K562 (cell line): Measurements from ENCODE around the gene PAF1. TPM values are rescaled to one million over a fixed set of nuclear protein-coding genes. Genes with fewer than 3 reads are reported as not detected.
A peak's percentile ranks its signal among the peaks of the same experiment; 100 is the strongest.

Experiments used
- ATAC-seq: fragments of 200-7000 bp; cut with Tn5 transposase; 3 replicates; pipeline ENCODE4 v1.9.1; 2020; ENCODE audit warnings: moderate library complexity
- BruUV-seq: library from RNA; stranded (reverse); fragments of 400-500 nt; replicated peaks from 2 replicates; lab custom pipeline; 2021; lab: Mats Ljungman, UMichigan
- CTCF ChIA-PET: fragments of 300-600 bp; formaldehyde crosslinking; extraction: SDS; loops from one replicate; lab custom pipeline; 2021; ENCODE audit warnings: low intra/inter-chr PET ratio; lab: Yijun Ruan, JAX
- POLR2A ChIA-PET: fragments of 300-600, 350-650 bp; sonication (Branson Sonifier 250); formaldehyde crosslinking; extraction: SDS; loops from one replicate; lab custom pipeline; 2021; ENCODE audit warnings: antibody characterized with exemption, inconsistent platforms; lab: Yijun Ruan, JAX
- DNase-seq, 4 experiments: peaks; one replicate each; pipeline versions ENCODE4 v3.0.0 to v3.0.0-alpha.2; 2011 to 2018; ENCODE audit warnings: low spot score in 3 of 4, mixed read lengths in 3 of 4; ENCODE audit errors: extremely low read depth in 1 of 4
- FAIRE-seq: peaks from 2 replicates; lab custom pipeline; 2011; peaks lifted over from hg19 to GRCh38; lab: Jason Lieb, UNC
- H2AFZ ChIP-seq: 2 replicates; pipeline ENCODE4 v1.6.0; 2011; ENCODE audit warnings: low read depth, low read length, control low read depth, inconsistent platforms
- H3K27ac ChIP-seq: fragments of 200-600 bp; 3 replicates; pipeline ENCODE4 v1.8.0; 2011; ENCODE audit warnings: low read depth, mild to moderate bottlenecking, control low read depth, inconsistent platforms, low read length, moderate library complexity, mixed read lengths; ENCODE audit errors: extremely low read depth
- H3K27me3 ChIP-seq, 2 experiments: fragments of 300-600 bp in 1 of 2; 2 replicates in 1 of 2; 3 replicates in 1 of 2; pipeline versions ENCODE4 v1.6.0 to v1.8.0; 2011; ENCODE audit warnings: inconsistent platforms in 2 of 2, low read length in 2 of 2, mild to moderate bottlenecking in 1 of 2, mixed read lengths in 1 of 2, moderate library complexity in 1 of 2; ENCODE audit not compliant: control insufficient read depth in 2 of 2, insufficient read depth in 2 of 2
- H3K36me3 ChIP-seq: fragments of 300-600 bp; 3 replicates; pipeline ENCODE4 v1.8.0; 2011; ENCODE audit warnings: mild to moderate bottlenecking, low read length, inconsistent platforms; ENCODE audit not compliant: control insufficient read depth, insufficient read depth
- H3K4me1 ChIP-seq, 2 experiments: fragments of 200-600 bp in 1 of 2; replicated peaks in 1 of 2; 2 replicates in 1 of 2; 3 replicates in 1 of 2; pipeline versions ENCODE4 v1.5.1 to v1.8.0; 2011; ENCODE audit warnings: inconsistent platforms in 2 of 2, low read length in 2 of 2, mild to moderate bottlenecking in 1 of 2, mixed read lengths in 1 of 2, moderate library complexity in 1 of 2; ENCODE audit not compliant: control insufficient read depth in 2 of 2, insufficient read depth in 2 of 2
- H3K4me2 ChIP-seq: 2 replicates; pipeline ENCODE4 v1.6.1; 2011; ENCODE audit warnings: low read length, control low read depth, inconsistent platforms, mixed read lengths; ENCODE audit not compliant: insufficient read depth
- H3K4me3 ChIP-seq: fragments of 200-600 bp; sonication (generic), shearing (Covaris generic); 2 replicates; pipeline ENCODE4 v1.5.1; 2016; ENCODE audit warnings: control low read depth, inconsistent platforms
- H3K79me2 ChIP-seq: fragments of 200-600 bp; 3 replicates; pipeline ENCODE4 v1.8.0; 2011; ENCODE audit warnings: low read length, inconsistent platforms; ENCODE audit not compliant: control insufficient read depth, insufficient read depth
- H3K9ac ChIP-seq, 2 experiments: 2 replicates each; pipeline versions ENCODE4 v1.6.0 to v1.6.1; 2011; ENCODE audit warnings: low read depth in 2 of 2, low read length in 2 of 2, control low read depth in 1 of 2, inconsistent platforms in 1 of 2, mild to moderate bottlenecking in 1 of 2, mixed read lengths in 1 of 2; ENCODE audit not compliant: insufficient read depth in 1 of 2
- H3K9me1 ChIP-seq: one replicate; pipeline ENCODE4 v1.6.0; 2011; ENCODE audit warnings: inconsistent platforms, mild to moderate bottlenecking, low read length, moderate library complexity; ENCODE audit not compliant: control insufficient read depth, insufficient read depth
- H3K9me3 ChIP-seq: replicated peaks from 2 replicates; pipeline ENCODE4 v1.5.1; 2011; ENCODE audit warnings: low read depth, low read length, inconsistent platforms; ENCODE audit not compliant: control insufficient read depth, insufficient read depth
- H4K20me1 ChIP-seq: replicated peaks from 2 replicates; pipeline ENCODE4 v1.6.1; 2011; ENCODE audit warnings: low read length, inconsistent platforms, mixed read lengths; ENCODE audit not compliant: control insufficient read depth, insufficient read depth
- POLR2G ChIP-seq: fragments of 200-400 bp; formaldehyde crosslinking; IDR thresholded peaks from 2 replicates; pipeline ENCODE4 v1.6.1; 2017; ENCODE audit warnings: low read depth, mild to moderate bottlenecking, antibody characterized with exemption, low read length, moderate library complexity
- SETDB1 ChIP-seq: IDR thresholded peaks from one replicate; pipeline ENCODE4 v1.6.1; 2012; ENCODE audit warnings: low read length, control low read depth, inconsistent platforms
- USF1 ChIP-seq: sonication (generic); formaldehyde crosslinking; IDR thresholded peaks from 2 replicates; pipeline ENCODE4 v1.9.0; 2022; ENCODE audit warnings: mild to moderate bottlenecking, missing genetic modification reagents
- WGBS: fragments of 100-300 bp; shearing (Covaris generic); methylation state at CpG from one replicate; pipeline ENCODE4 v1.1.6; 2016; ENCODE audit warnings: low coverage, mixed read lengths; ENCODE audit not compliant: insufficient coverage; ENCODE audit errors: missing lambda C conversion rate; 5-methylcytosine and 5-hydroxymethylcytosine counted together
- in situ Hi-C: fragments of 300-500 bp; cut with MboI; formaldehyde crosslinking; loops from 4 replicates; pipeline ENCODE4 v1.15.0; 2018; ENCODE audit warnings: inconsistent platforms, mixed read lengths
- intact Hi-C: fragments of 100-400 bp; cut with micrococcal nuclease; formaldehyde crosslinking; loops from 2 replicates; pipeline ENCODE4 v1.14.2; 2022
- polyA plus RNA-seq, 8 experiments: library from polyadenylated mRNA; depleted of rRNA in 4 of 8; stranded (reverse) in 5 of 8; unstranded in 3 of 8; fragments of >200 nt; fragmentation: Nextera tagmentation in 2 of 8; fragmentation: Illumina TruSeq in 1 of 8; extraction: Ambion mirVana in 2 of 8; extraction: Trizol in 1 of 8; gene quantifications; 2 replicates each; pipeline versions ENCODE4 v1.2.1 to v1.2.3, GENCODE V29; 2011 to 2014; ENCODE audit warnings: inconsistent platforms in 1 of 8, missing spikeins in 1 of 8
- total RNA-seq, 7 experiments: library from RNA; depleted of rRNA in 6 of 7; stranded (reverse); fragments of >200 nt in 6 of 7; fragmentation: Illumina TruSeq in 2 of 7; extraction: Trizol in 2 of 7; gene quantifications; 2 replicates each; pipeline versions ENCODE4 v1.2.1 to v1.2.3, GENCODE V29; 2011 to 2021; ENCODE audit warnings: low replicate concordance in 1 of 7
- TF ChIP-seq, protein P1 (sequence below): fragments of 450-650 bp; formaldehyde crosslinking; conservative IDR thresholded peaks from 2 replicates; pipeline ENCODE4 v1.4.0; 2022; ENCODE audit warnings: mild to moderate bottlenecking, missing genetic modification characterization

Gene PAF1
- total and polyA plus RNA-seq, 9 of the 15 experiments (the other 6 are each of a cell fraction or from before 2014, with no cell fraction given), result 1.5 to 45.0 (median 33.8) TPM

DNA sequence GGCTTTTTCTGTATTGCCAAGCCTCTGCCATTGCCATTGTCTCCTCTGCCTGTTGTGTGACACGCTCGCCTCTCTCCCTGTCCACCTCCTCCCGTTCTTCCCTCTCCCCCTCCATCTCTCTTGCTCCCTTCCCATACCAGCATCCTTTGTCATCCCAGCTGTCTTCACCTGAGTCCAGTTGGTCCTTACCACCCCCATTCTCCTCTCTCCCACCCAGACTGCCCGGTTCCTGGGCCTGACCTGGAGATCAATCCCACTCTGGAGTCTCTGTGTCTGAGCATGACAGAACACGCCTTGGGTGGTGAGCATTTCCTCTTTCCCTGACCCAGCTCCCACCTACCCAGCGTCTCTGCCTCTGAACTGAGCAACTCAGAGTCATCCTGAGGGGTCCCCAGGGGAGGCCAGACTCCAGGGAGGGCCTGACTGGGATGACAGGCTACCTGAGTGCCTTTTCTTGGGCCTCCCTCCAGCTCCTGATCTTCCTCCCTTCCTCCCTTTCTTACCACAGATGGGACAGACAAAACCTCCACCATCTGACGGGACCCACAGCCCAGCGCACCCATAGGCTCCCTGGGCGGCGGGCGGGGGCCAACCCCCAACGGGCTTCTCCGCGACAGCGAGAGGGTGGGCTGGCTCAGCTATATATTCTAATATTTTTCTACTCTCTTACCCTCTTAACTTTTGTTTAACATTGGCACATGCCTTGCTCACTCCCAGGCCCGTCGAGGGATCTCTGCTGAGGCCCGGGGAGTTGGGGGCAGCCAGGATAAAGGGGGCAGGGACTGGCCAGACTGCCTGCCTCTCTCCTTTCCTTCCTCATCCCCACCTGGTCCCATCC, 7.7 kb downstream of the PAF1 start:
- CTCF ChIA-PET, result no interaction called here
- intact Hi-C loops (no loop called here), in situ Hi-C loops (no loop called here)
- no peak for ATAC-seq
- POLR2A ChIA-PET, result interaction anchor here (1.3 to 1.4 kb wide), 2 partner anchors 8 to 221 kb away, joined by 3 to 9 read pairs; partner anchors contain the start of genes MED29 and PAF1
- TF ChIP-seq, protein P1, sequence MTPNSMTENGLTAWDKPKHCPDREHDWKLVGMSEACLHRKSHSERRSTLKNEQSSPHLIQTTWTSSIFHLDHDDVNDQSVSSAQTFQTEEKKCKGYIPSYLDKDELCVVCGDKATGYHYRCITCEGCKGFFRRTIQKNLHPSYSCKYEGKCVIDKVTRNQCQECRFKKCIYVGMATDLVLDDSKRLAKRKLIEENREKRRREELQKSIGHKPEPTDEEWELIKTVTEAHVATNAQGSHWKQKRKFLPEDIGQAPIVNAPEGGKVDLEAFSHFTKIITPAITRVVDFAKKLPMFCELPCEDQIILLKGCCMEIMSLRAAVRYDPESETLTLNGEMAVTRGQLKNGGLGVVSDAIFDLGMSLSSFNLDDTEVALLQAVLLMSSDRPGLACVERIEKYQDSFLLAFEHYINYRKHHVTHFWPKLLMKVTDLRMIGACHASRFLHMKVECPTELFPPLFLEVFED (CRISPR knock-in tag), result 0 out of 2 replicates have a peak, but pooled peaks have one; percentile 8
- TF ChIP-seq USF1 (CRISPR knock-in tag) (peak; percentile 19; the same call in 1 of the 2 replicates), SETDB1 (no peak), POLR2G (0 out of 2 replicates have a peak, but pooled peaks have one; percentile 38)
- Histone ChIP-seq H3K36me3 (peaks cover 98% of the 10 kb centered on the region), H3K9me1 (peaks cover 13% of the 10 kb centered on the region), H3K9me3 (no peaks in the 10 kb centered on the region), H3K4me1 (peaks cover 17 to 28% of the 10 kb centered on the region in 2 experiments), H3K79me2 (0 out of 3 replicates have a peak, but pooled peaks cover 3% of the 10 kb centered on the region), H4K20me1 (peaks cover 30% of the 10 kb centered on the region), H3K4me2 (no peak overlapping the region), H3K9ac (no peak overlapping the region), H3K4me3 (no peak overlapping the region), H3K27me3 (no peaks in the 10 kb centered on the region), H2AFZ (no peak overlapping the region), H3K27ac (no peak overlapping the region)
- DNase-seq, result no peak
- BruUV-seq, result no TSS peak
- no peak for FAIRE-seq
- 91% methylated on average over 16 of the region's 18 CpGs for WGBS
